ENCODE data around the gene DNAJC6. TPM values are rescaled to one million over a fixed set of nuclear protein-coding genes. Genes with fewer than 3 reads are reported as not detected.

DNAJC6 gene
- total and polyA plus RNA-seq, 2 of the 13 experiments (the other 11 are each of a cell fraction or from before 2014, with no cell fraction given): 1.0 to 1.6 TPM

- TF ChIP-seq GTF3A (CRISPR knock-in tag; conservative IDR thresholded peaks at IDR 0.05): 0 out of 2 replicates have a peak, but pooled peaks have one; percentile 52
- no peak for TF ChIP-seq ATF7 (IDR thresholded peaks at IDR 0.05)
- 0 out of 2 replicates have a peak, but pooled peaks have one; percentile 52 for TF ChIP-seq ATF7 (CRISPR knock-in tag; IDR thresholded peaks at IDR 0.05)
- TF ChIP-seq ZMYM4 (CRISPR knock-in tag; IDR thresholded peaks at IDR 0.05): 0 out of 2 replicates have a peak, but pooled peaks have one; percentile 17
- peak; percentile 54; the same call in 1 of the 2 replicates for TF ChIP-seq ZNF292 (CRISPR knock-in tag; IDR thresholded peaks at IDR 0.05; ENCODE audit: borderline replicate concordance, low read depth)
- no peak for TF ChIP-seq NR3C1 (CRISPR knock-in tag; IDR thresholded peaks at IDR 0.05)
- no peak for TF ChIP-seq GPBP1L1 (CRISPR knock-in tag; IDR thresholded peaks at IDR 0.05)
- peak; percentile 18; the same call in 1 of the 2 replicates for TF ChIP-seq ZNF768 (CRISPR knock-in tag; IDR thresholded peaks at IDR 0.05)
- TF ChIP-seq MXD3 (CRISPR knock-in tag; IDR thresholded peaks at IDR 0.05): 0 out of 2 replicates have a peak, but pooled peaks have one; percentile 38
- TF ChIP-seq ZNF761 (CRISPR knock-in tag; conservative IDR thresholded peaks at IDR 0.05): 0 out of 2 replicates have a peak, but pooled peaks have one; percentile 48
- peak; percentile 7; the same call in 1 of the 2 replicates for TF ChIP-seq ZNF777 (CRISPR knock-in tag; IDR thresholded peaks at IDR 0.05)
- TF ChIP-seq XRCC5 (optimal IDR thresholded peaks at IDR 0.05; ENCODE audit: low read length): peak; percentile 17
- TF ChIP-seq MIER3 (CRISPR knock-in tag; IDR thresholded peaks at IDR 0.05; ENCODE audit: borderline replicate concordance): no peak
- TF ChIP-seq, protein P1, sequence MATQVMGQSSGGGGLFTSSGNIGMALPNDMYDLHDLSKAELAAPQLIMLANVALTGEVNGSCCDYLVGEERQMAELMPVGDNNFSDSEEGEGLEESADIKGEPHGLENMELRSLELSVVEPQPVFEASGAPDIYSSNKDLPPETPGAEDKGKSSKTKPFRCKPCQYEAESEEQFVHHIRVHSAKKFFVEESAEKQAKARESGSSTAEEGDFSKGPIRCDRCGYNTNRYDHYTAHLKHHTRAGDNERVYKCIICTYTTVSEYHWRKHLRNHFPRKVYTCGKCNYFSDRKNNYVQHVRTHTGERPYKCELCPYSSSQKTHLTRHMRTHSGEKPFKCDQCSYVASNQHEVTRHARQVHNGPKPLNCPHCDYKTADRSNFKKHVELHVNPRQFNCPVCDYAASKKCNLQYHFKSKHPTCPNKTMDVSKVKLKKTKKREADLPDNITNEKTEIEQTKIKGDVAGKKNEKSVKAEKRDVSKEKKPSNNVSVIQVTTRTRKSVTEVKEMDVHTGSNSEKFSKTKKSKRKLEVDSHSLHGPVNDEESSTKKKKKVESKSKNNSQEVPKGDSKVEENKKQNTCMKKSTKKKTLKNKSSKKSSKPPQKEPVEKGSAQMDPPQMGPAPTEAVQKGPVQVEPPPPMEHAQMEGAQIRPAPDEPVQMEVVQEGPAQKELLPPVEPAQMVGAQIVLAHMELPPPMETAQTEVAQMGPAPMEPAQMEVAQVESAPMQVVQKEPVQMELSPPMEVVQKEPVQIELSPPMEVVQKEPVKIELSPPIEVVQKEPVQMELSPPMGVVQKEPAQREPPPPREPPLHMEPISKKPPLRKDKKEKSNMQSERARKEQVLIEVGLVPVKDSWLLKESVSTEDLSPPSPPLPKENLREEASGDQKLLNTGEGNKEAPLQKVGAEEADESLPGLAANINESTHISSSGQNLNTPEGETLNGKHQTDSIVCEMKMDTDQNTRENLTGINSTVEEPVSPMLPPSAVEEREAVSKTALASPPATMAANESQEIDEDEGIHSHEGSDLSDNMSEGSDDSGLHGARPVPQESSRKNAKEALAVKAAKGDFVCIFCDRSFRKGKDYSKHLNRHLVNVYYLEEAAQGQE (IDR thresholded peaks at IDR 0.05; ENCODE audit: borderline replicate concordance in 1 of 2, low read depth in 1 of 2, low read length in 2 of 2): 0 out of 4 replicates have a peak, but pooled peaks of 1 of the 2 experiments have one; percentile 22
- TF ChIP-seq ZNF501 (CRISPR knock-in tag; IDR thresholded peaks at IDR 0.05): peak; percentile 62; the same call in 1 of the 2 replicates
- 0 out of 2 replicates have a peak, but pooled peaks have one; percentile 51 for TF ChIP-seq ZNF788 (CRISPR knock-in tag; IDR thresholded peaks at IDR 0.05; ENCODE audit: borderline replicate concordance)
- TF ChIP-seq, protein P2, sequence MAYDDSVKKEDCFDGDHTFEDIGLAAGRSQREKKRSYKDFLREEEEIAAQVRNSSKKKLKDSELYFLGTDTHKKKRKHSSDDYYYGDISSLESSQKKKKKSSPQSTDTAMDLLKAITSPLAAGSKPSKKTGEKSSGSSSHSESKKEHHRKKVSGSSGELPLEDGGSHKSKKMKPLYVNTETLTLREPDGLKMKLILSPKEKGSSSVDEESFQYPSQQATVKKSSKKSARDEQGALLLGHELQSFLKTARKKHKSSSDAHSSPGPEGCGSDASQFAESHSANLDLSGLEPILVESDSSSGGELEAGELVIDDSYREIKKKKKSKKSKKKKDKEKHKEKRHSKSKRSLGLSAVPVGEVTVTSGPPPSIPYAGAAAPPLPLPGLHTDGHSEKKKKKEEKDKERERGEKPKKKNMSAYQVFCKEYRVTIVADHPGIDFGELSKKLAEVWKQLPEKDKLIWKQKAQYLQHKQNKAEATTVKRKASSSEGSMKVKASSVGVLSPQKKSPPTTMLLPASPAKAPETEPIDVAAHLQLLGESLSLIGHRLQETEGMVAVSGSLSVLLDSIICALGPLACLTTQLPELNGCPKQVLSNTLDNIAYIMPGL (CRISPR knock-in tag; IDR thresholded peaks at IDR 0.05; ENCODE audit: borderline replicate concordance in 1 of 2, low read depth in 1 of 2): peak; percentile 44 to 52; a peak in 1 of 4 replicates
- 0 out of 2 replicates have a peak, but pooled peaks have one; percentile 50 for TF ChIP-seq ZFP90 (CRISPR knock-in tag; IDR thresholded peaks at IDR 0.05; ENCODE audit: borderline replicate concordance)
- no peak for TF ChIP-seq ZNF672 (CRISPR knock-in tag; IDR thresholded peaks at IDR 0.05)
- TF ChIP-seq PTBP1 (IDR thresholded peaks at IDR 0.05; ENCODE audit: low read depth, low read length, poor library complexity, severe bottlenecking): no peak
Observed at GRCh38 chr1:65419681-65420589, 110.6 kb downstream of the DNAJC6 start (continued).
